Astrocyte (in vitro differentiated cells and primary cell): ENCODE data around the gene YIPF3. TPM values are rescaled to one million over a fixed set of nuclear protein-coding genes. Genes with fewer than 3 reads are reported as not detected.

ENCODE experiments used
- DNase-seq: peaks from one replicate; pipeline ENCODE4 v3.0.0-alpha.2; 2010; ENCODE audit warnings: low read depth
- FAIRE-seq: peaks from 2 replicates; lab custom pipeline; 2011; peaks lifted over from hg19 to GRCh38; lab: Jason Lieb, UNC
- H2AFZ ChIP-seq: 2 replicates; pipeline ENCODE4 v1.6.0; 2012; ENCODE audit warnings: low read depth, low read length, inconsistent platforms
- H3K27ac ChIP-seq: 2 replicates; pipeline ENCODE4 v1.5.1; 2011; ENCODE audit warnings: low read depth, low read length, inconsistent platforms
- H3K27me3 ChIP-seq: 2 replicates; pipeline ENCODE4 v1.6.0; 2011; ENCODE audit warnings: low read length, inconsistent platforms; ENCODE audit not compliant: insufficient read depth
- H3K36me3 ChIP-seq: 2 replicates; pipeline ENCODE4 v1.5.1; 2011; ENCODE audit warnings: low read length, inconsistent platforms; ENCODE audit not compliant: insufficient read depth
- H3K4me1 ChIP-seq: 2 replicates; pipeline ENCODE4 v1.5.1; 2011; ENCODE audit warnings: low read length, inconsistent platforms; ENCODE audit not compliant: insufficient read depth
- H3K4me2 ChIP-seq: 2 replicates; pipeline ENCODE4 v1.6.0; 2012; ENCODE audit warnings: low read length, inconsistent platforms
- H3K4me3 ChIP-seq: 2 replicates; pipeline ENCODE4 v1.5.1; 2011; ENCODE audit warnings: low read depth, mild to moderate bottlenecking, low read length, inconsistent platforms; ENCODE audit not compliant: insufficient read depth
- H3K79me2 ChIP-seq: 2 replicates; pipeline ENCODE4 v1.6.0; 2012; ENCODE audit warnings: mild to moderate bottlenecking, low read length, inconsistent platforms; ENCODE audit not compliant: insufficient read depth
- H3K9ac ChIP-seq: 2 replicates; pipeline ENCODE4 v1.6.0; 2012; ENCODE audit warnings: mild to moderate bottlenecking, low read length, inconsistent platforms
- H3K9me3 ChIP-seq: 2 replicates; pipeline ENCODE4 v1.5.1; 2012; ENCODE audit warnings: low read depth, mild to moderate bottlenecking, low read length, inconsistent platforms; ENCODE audit not compliant: insufficient read depth
- H4K20me1 ChIP-seq: 2 replicates; pipeline ENCODE4 v1.6.0; 2012; ENCODE audit warnings: low read length, inconsistent platforms; ENCODE audit not compliant: insufficient read depth
- H3K27ac Mint-ChIP-seq: one replicate; pipeline ENCODE4 v1.8.0; 2021; ENCODE audit warnings: mild to moderate bottlenecking, mixed read lengths; ENCODE audit not compliant: unreplicated experiment
- H3K27me3 Mint-ChIP-seq: one replicate; pipeline ENCODE4 v1.8.0; 2021; ENCODE audit warnings: low read depth, mixed read lengths; ENCODE audit not compliant: unreplicated experiment
- H3K36me3 Mint-ChIP-seq: one replicate; pipeline ENCODE4 v1.8.0; 2021; ENCODE audit warnings: low read depth, mixed read lengths; ENCODE audit not compliant: unreplicated experiment
- H3K4me1 Mint-ChIP-seq: one replicate; pipeline ENCODE4 v1.8.0; 2021; ENCODE audit warnings: low read depth, mixed read lengths; ENCODE audit not compliant: unreplicated experiment
- H3K4me3 Mint-ChIP-seq: one replicate; pipeline ENCODE4 v1.8.0; 2021; ENCODE audit warnings: mild to moderate bottlenecking, moderate library complexity, mixed read lengths; ENCODE audit not compliant: unreplicated experiment
- H3K9me3 Mint-ChIP-seq: one replicate; pipeline ENCODE4 v1.8.0; 2021; ENCODE audit warnings: mild to moderate bottlenecking, mixed read lengths; ENCODE audit not compliant: unreplicated experiment
- EZH2 ChIP-seq: IDR thresholded peaks from 2 replicates; pipeline ENCODE4 v1.6.1; 2012; ENCODE audit warnings: mild to moderate bottlenecking, low read length, inconsistent platforms; ENCODE audit not compliant: insufficient read depth
- total RNA-seq: library from RNA; stranded (reverse); gene quantifications from 2 replicates; pipeline ENCODE4 v1.2.1, GENCODE V29; 2021
- TF ChIP-seq, protein P1 (sequence below): IDR thresholded peaks from 2 replicates; pipeline ENCODE4 v1.5.1; 2011; ENCODE audit warnings: low read depth, mild to moderate bottlenecking, inconsistent platforms, low read length, moderate library complexity; ENCODE audit not compliant: insufficient read depth

Gene YIPF3
- total RNA-seq, 1 donor from 2014 or later: 132 TPM

DNA sequence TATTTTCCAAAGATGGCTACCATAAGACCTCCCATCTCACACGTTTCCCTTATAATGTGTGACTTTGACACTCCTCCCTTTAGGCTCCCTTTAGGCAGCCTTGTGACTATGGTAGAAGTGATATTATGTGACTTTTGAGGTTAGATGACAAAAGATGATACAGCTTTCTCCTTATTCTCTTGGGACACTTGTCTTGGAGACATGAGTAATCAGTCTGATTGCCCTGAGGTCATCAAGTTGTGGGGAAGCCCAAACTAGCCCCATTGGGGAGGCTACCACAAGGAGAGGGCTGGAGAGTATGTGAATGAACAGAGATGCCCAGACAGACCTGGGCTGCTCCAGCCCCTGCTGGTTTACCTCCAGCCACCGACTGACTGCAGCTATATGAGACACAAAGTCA is 50.8 kb downstream of the YIPF3 start:
- Histone ChIP-seq H3K4me1 (no peaks in the 10 kb centered on the region), H2AFZ (no peak overlapping the region), H3K36me3 (no peaks in the 10 kb centered on the region), H3K79me2 (no peaks in the 10 kb centered on the region), H3K9ac (no peak overlapping the region), H3K4me2 (no peak overlapping the region), H3K27me3 (peaks cover 18% of the 10 kb centered on the region), H3K9me3 (no peaks in the 10 kb centered on the region), H3K27ac (no peak overlapping the region), H4K20me1 (no peaks in the 10 kb centered on the region), H3K4me3 (no peak overlapping the region)
- FAIRE-seq (no peak), DNase-seq (no peak)
- H3K36me3 Mint-ChIP-seq: no peaks in the 10 kb centered on the region
- no peak for TF ChIP-seq EZH2
- TF ChIP-seq, protein P1, sequence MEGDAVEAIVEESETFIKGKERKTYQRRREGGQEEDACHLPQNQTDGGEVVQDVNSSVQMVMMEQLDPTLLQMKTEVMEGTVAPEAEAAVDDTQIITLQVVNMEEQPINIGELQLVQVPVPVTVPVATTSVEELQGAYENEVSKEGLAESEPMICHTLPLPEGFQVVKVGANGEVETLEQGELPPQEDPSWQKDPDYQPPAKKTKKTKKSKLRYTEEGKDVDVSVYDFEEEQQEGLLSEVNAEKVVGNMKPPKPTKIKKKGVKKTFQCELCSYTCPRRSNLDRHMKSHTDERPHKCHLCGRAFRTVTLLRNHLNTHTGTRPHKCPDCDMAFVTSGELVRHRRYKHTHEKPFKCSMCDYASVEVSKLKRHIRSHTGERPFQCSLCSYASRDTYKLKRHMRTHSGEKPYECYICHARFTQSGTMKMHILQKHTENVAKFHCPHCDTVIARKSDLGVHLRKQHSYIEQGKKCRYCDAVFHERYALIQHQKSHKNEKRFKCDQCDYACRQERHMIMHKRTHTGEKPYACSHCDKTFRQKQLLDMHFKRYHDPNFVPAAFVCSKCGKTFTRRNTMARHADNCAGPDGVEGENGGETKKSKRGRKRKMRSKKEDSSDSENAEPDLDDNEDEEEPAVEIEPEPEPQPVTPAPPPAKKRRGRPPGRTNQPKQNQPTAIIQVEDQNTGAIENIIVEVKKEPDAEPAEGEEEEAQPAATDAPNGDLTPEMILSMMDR: no peak
- no peaks in the 10 kb centered on the region for H3K9me3 Mint-ChIP-seq
- H3K27me3 Mint-ChIP-seq: peaks cover 44% of the 10 kb centered on the region
- H3K27ac Mint-ChIP-seq: no peak overlapping the region
- no peak overlapping the region for H3K4me3 Mint-ChIP-seq
- H3K4me1 Mint-ChIP-seq: no peaks in the 10 kb centered on the region

DNA sequence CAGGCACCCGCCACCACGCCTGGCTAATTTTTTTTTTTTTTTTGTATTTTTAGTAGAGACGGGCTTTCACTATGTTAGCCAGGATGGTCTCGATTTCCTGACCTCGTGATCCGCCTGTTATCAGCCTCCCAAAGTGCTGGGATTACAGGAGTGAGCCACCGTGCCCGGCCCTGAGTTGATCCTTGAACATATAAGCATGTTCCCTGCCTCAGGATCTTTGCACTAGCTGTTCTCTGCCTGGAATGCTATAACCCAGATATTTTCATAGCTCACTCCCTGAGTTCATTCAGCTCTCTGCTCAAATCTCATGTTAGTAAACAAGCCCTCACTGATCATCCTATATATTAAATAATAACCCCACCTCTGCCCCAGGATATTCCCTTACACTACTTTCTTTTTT is 52.4 kb downstream of the YIPF3 start:
- H3K9me3 ChIP-seq: no peaks in the 10 kb centered on the region
- no peaks in the 10 kb centered on the region for H4K20me1 ChIP-seq
- DNase-seq (no peak), FAIRE-seq (no peak)
- no peak overlapping the region for H2AFZ ChIP-seq
- TF ChIP-seq EZH2: no peak
- TF ChIP-seq, protein P1: no peak
- H3K27ac ChIP-seq: no peak overlapping the region
- no peak overlapping the region for H3K4me3 ChIP-seq
- no peak overlapping the region for H3K27ac Mint-ChIP-seq
- no peak overlapping the region for H3K9ac ChIP-seq
- no peaks in the 10 kb centered on the region for H3K4me1 ChIP-seq
- no peak overlapping the region for H3K4me3 Mint-ChIP-seq
- no peaks in the 10 kb centered on the region for H3K36me3 ChIP-seq
- H3K4me1 Mint-ChIP-seq: no peaks in the 10 kb centered on the region
- H3K79me2 ChIP-seq: no peaks in the 10 kb centered on the region
- H3K4me2 ChIP-seq: no peak overlapping the region
- H3K27me3 ChIP-seq: peaks cover 18% of the 10 kb centered on the region
- no peaks in the 10 kb centered on the region for H3K36me3 Mint-ChIP-seq
- H3K27me3 Mint-ChIP-seq: peaks cover 48% of the 10 kb centered on the region
- no peaks in the 10 kb centered on the region for H3K9me3 Mint-ChIP-seq

DNA sequence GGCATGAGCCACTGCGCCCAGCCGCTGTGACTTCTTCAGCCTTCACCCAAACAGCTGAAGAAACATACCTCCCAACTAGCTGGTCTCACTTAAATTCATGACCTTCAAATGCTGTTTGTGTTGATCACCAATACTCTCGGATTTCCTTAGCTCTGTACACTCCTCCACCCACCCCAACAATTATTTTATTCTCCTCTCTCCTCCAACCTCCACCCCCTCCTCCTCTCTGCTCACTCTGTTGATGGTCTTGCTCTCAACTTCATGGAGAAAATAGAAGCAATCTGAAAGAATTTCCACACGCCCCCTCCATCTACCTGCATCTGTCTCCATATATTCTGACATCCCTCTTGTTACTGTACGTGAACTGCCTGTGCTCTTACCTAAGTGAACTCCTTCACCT is 54.8 kb downstream of the YIPF3 start:
- Mint-ChIP-seq H3K27me3 (peaks cover 41% of the 10 kb centered on the region), H3K4me3 (no peak overlapping the region)

More for the DNA sequence above, 54.8 kb downstream of the YIPF3 start:
- FAIRE-seq (no peak), DNase-seq (no peak)
- H2AFZ ChIP-seq: no peak overlapping the region
- no peaks in the 10 kb centered on the region for H4K20me1 ChIP-seq
- no peaks in the 10 kb centered on the region for H3K79me2 ChIP-seq
- no peaks in the 10 kb centered on the region for H3K36me3 Mint-ChIP-seq
- peaks cover 9% of the 10 kb centered on the region for H3K27me3 ChIP-seq
- no peak overlapping the region for H3K27ac Mint-ChIP-seq
- H3K4me2 ChIP-seq: no peak overlapping the region
- no peak for TF ChIP-seq EZH2
- TF ChIP-seq, protein P1: no peak
- no peaks in the 10 kb centered on the region for H3K9me3 Mint-ChIP-seq
- no peak overlapping the region for H3K9ac ChIP-seq
- no peaks in the 10 kb centered on the region for H3K4me1 ChIP-seq
- H3K36me3 ChIP-seq: no peaks in the 10 kb centered on the region
- H3K4me3 ChIP-seq: no peak overlapping the region
- no peak overlapping the region for H3K27ac ChIP-seq
- H3K9me3 ChIP-seq: no peaks in the 10 kb centered on the region
- no peaks in the 10 kb centered on the region for H3K4me1 Mint-ChIP-seq

Other genes starting within 250 kb of the YIPF3 start
- gene SLC22A7, start 218.7 kb downstream of the YIPF3 start, total RNA-seq: not detected in 2 replicates
- not detected in 2 replicates for gene CRIP3, start 208.1 kb downstream of the YIPF3 start, total RNA-seq
- gene ZNF318, start 147.3 kb downstream of the YIPF3 start, total RNA-seq: 9.8 and 10.9 TPM in 2 replicates
- gene ABCC10, start 89.4 kb downstream of the YIPF3 start, total RNA-seq: 37.2 and 40.8 TPM in 2 replicates
- gene DLK2, start 61.4 kb downstream of the YIPF3 start, total RNA-seq: 0.41 and 0.68 TPM in 2 replicates
- 26.6 and 28.3 TPM in 2 replicates for gene TJAP1, start 39.4 kb downstream of the YIPF3 start, total RNA-seq
- gene LRRC73, start 6.6 kb downstream of the YIPF3 start, total RNA-seq: 0.30 and 0.31 TPM in 2 replicates
- 41.8 and 46.2 TPM in 2 replicates for gene POLR1C, start 163 bp upstream of the YIPF3 start, total RNA-seq
- 53.0 and 62.6 TPM in 2 replicates for gene XPO5, start 59.1 kb upstream of the YIPF3 start, total RNA-seq
- 53.0 and 58.0 TPM in 2 replicates for gene POLH, start 59.3 kb upstream of the YIPF3 start, total RNA-seq
- gene GTPBP2, start 112.3 kb upstream of the YIPF3 start, total RNA-seq: 86.6 and 90.6 TPM in 2 replicates
- gene MAD2L1BP, start 118.9 kb upstream of the YIPF3 start, total RNA-seq: 28.0 and 32.2 TPM in 2 replicates
- 0.30 and 0.55 TPM in 2 replicates for gene RSPH9, start 128.1 kb upstream of the YIPF3 start, total RNA-seq
- gene MRPS18A, start 170.9 kb upstream of the YIPF3 start, total RNA-seq: 33.5 and 38.3 TPM in 2 replicates